GM21717 (cell line): ENCODE measurements around the gene SDCCAG8.
"Not testable (repeated sequence)": the region's sequence is repeated elsewhere in the genome, so short reads cannot be mapped to it uniquely, and the experiment has no call there.

Source experiments
- ATAC-seq: cut with Tn5 transposase; IDR thresholded peaks from one replicate; pipeline ENCODE4 v1.9.1; 2021; ENCODE audit warnings: mild to moderate bottlenecking, moderate library complexity; ENCODE audit not compliant: unreplicated experiment

The SDCCAG8 gene

DNA sequence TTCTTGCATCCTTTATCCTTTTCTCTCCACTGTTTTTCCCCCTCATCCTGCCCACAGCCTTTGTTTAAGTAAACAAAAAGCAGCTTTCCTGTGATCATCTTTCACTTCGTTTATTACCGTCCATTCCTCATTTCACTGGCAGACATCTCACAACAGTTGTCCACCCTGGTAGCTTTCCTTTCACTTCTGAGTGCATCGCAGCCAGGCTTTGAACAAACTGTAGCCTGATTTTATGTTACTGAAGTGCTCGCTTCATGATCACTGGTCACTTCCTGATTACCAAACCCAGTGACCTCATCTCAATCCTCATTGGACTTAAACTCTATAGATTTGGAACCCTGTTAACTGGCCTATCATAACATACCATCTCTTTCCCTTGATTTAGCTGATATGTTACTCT is 67.7 kb downstream of the SDCCAG8 start:
- no peak for ATAC-seq

DNA sequence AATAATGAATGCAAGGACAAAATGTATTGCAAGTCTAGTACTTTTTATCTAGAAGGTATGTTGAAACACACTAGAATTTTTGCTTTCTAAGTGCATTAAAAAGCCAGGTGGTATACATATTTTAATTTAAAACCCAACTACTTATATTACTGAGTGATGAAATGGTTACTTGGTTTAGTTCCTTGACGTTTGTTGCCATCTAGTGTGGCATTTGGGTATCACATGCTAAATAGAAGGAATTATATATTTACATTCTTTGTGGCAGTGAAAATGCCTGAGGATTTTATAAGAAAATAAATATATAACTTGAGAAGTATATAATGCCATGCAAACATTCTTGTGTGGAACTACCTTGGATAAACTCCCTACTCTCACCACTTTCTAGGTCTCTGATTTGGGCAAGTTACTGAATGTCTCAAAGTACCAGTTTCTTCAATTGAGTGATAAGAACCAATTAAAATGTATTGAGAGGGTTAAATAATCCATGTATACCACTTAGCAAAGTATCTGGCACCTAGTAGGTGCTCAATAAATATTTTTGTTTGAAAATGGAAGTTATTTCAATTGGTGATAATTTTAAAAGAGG is 69.6 kb downstream of the SDCCAG8 start:
- no peak for ATAC-seq

DNA sequence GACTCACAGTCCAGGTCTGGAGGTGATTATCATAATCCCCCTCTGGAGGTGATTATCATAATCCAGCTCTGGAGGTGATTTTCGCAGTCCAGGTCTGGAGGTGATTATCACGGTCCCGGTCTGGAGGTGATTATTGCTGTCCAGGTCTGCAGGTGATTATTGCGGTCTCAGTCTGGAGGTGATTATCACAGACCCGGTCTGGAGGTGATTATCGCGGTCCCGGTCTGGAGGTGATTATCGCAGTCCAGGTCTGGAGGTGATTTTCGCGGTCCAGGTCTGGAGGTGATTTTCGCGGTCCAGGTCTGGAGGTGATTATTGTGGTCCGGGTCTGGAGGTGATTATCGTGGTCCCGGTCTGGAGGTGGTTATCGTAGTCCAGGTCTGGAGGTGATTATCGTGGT is 76.6 kb downstream of the SDCCAG8 start:
- no peak for ATAC-seq

DNA sequence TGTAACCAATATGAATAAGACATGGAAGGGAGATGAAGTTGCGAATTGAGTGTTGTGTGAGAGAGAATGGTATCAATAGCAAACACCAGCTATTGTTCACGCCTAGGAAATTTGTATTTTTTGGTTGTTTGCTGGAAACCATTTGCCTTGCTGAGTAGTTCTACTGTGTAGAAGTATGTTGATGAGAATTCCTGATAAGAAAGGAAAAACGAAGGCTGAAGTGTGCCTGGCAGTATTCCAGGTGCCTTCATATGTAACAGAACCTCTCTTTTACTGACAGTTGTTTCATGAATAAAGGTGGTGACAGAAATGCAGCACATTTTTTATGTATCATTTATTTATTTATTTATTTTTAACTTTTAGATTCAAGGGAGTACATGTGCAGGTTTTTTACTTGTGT is 79.5 kb downstream of the SDCCAG8 start:
- no peak for ATAC-seq

DNA sequence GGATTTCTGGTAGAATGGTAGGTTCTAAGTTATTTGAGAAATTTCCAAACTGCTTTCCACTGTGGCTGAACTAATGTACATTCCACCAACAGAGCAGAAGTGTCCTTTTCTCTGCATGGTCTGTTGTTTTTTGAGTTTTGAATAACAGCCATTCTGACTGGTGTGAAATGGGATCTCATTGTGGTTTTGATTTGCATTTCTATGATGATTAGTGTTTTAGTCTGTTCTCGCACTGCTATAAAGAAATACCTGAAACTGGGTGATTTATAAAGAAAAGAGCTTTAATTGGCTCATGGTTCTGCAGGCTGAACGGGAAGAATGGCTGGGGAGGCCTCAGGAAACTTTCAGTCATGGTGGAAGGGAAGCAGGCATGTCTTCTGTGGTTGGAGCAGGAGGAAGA is 80.3 kb downstream of the SDCCAG8 start:
- ATAC-seq, result no peak

DNA sequence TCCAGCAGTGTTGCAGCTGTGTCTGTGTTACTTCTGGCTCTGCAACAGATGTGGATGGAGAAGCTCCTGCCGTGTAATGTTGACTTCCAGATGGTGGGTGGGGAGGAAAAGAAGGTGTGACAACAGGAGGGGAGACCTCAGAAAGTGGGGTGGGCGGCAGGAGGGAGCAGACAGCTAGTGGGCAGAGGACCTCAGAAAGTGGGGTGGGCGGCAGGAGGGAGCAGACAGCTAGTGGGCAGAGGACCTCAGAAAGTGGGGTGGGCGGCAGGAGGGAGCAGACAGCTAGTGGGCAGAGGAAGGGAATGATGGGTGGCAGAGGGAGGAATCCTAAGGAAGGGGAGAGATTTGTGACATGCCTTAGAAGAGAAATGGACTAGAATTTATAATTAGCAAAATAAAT is 83.0 kb downstream of the SDCCAG8 start:
- ATAC-seq, result not testable (repeated sequence)

DNA sequence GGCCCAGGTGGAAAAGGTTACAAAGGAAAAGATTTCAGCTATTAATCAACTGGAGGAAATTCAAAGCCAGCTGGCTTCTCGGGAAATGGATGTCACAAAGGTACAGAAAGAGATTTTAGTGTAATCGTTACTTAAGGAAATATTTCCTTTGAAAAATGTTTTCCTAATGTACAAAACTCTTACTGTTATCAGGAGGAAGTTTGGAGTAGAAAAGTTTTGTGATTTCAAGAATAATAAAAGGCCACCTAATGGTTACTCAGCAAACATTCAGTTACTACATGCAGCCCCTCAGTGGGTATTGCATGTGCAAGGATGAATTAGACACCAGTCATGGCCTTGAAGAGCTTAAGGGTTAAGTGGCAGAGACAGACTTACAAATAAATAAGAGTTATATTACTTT is 85.2 kb downstream of the SDCCAG8 start:
- no peak for ATAC-seq

DNA sequence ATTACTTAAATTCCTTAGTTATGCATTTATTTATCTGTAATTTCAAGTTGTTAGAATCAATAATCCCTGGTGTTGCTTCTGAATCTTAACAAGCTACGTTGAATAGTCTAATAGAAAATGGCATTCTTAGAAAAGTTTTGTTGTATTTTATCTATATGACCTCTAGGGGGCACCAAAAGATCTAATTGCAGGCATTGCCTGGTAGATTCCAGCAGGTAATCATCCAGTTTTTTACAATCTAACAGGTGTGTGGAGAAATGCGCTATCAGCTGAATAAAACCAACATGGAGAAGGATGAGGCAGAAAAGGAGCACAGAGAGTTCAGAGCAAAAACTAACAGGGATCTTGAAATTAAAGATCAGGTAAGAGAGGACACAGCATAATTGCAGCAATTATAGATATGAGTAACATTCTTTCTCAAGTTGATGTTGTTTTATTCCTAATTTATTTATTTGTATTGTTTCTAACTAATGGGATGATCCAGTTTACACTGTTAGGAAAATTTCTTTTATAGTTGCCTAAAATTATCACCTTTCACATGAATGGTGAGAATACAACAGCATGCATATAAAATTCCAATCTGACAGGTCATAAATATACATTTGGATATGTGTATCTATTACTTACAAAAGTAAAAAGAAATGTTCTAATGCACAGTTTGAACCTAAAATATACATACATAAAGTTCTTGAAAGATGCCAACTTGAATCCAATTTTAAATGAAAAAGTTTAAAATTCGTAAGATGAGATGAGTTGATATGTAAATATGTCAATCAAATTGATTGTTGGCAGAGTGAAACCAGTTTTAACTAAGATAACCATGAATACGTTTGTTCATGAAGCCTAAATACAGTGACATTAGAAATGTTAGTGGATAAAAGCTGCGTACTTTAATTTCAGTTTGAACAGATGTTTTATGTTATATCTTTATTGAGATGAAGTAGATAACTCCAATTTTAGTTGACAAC is 88.4 kb downstream of the SDCCAG8 start:
- peak; percentile 51 for ATAC-seq

DNA sequence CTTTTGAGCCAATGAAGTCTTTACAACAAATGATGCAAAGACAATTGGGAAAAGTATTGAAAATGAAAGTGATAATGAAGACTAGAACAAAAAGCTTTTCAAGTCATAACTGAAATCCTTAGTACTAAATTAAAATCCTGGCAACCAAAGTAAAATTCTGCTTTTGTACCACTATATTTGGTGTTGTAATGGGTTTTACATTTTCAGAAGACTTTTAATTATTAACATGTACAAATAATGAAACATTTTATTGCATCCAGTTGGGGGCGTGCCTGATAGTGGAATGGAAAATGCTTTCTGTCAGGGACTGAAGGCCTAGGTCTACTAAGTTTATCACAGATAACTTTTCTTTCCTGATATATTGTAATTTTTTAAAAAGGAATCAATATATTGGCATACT is 89.4 kb downstream of the SDCCAG8 start:
- no peak for ATAC-seq

DNA sequence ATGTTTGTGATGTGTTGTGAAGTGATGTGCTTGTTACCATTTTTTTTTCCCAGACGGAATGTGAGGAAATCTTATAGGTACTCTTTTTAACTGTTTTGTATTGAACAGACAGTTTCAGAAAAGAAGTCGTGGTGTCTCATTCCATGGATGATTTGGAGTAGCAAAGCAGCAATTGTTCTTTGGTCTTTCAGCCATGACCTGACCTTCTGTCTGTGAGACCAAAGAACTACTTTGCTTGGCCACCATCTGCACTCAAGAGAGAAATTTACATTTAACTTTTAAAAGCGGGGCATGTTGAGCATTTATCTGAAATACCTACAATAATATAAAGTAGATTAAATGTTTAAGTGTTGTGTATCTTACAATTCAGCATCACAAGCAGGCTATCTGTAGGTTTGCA is 90.2 kb downstream of the SDCCAG8 start:
- ATAC-seq, result no peak

DNA sequence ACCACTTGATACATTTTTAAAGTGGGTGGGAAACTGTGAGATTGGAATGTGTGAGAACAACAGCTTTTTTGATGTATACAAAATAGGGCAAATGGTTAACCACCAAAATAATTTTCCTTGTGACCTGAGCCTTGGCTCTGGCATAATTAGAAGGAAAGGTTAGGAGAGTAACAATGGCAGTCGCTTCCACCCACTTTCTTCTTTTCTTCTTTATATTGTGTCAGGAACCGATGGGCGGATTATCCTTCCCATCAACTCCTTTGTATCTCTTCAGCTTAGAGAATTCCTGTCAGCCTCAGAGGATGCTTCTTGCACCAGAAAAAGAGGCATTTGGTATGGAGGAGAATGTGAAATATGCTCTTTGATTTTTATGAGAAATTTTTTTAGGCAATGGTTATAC is 90.6 kb downstream of the SDCCAG8 start:
- ATAC-seq, result no peak

DNA sequence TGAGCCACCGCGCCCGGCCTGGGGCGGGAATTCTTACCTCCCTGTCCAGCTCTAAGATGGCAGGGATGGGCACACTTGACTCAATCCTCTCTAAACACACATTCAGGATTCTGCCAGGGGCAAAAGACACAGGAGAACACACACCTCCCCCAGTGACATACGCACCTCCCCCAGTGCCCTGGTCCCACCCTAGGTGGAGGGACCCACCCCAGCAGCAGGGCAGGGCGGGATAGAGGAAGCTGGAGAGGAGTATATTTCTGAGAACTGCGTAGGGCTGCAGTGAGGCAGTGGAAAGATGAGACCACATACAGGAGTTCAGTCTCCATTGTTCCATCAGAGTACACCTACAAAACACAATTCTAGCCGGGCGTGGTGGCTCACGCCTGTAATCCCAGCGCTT is 92.5 kb downstream of the SDCCAG8 start:
- no peak for ATAC-seq

DNA sequence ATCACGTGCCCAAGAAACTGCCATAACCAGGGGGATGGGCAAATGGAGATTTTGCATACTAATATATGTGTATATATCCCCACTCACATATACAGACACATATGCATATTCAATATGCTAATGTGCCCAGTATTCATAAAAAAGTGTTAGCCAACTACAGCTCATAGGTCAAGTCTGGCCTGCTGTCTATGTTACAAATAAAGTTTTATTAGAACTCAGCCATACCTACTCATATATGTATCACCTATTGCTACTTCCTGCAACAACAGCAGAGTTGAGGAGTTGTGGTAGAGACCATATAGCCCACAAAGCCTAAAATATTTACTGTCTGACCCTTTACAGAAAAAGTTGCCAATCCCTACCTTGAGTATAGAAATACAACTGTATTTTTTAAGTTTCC is 93.3 kb downstream of the SDCCAG8 start:
- no peak for ATAC-seq

DNA sequence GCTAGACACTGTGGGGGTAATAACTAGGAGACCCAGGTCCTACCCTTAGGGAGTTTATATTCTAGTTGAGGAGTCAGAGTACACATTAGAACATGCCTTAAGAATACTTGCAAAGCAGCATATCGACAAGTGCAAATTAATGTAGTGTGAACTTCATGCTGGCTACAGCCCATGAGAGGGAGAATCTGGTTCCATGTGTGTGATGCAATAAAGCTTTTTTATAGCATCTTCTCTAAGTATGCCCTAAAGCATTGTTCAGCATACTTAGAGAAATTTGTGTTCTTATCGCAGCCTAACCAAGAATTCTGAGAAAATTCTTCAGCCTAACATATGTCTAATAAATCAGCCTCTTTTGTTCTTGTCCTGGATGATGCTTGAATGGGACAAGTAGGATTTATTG is 95.5 kb downstream of the SDCCAG8 start:
- no peak for ATAC-seq

DNA sequence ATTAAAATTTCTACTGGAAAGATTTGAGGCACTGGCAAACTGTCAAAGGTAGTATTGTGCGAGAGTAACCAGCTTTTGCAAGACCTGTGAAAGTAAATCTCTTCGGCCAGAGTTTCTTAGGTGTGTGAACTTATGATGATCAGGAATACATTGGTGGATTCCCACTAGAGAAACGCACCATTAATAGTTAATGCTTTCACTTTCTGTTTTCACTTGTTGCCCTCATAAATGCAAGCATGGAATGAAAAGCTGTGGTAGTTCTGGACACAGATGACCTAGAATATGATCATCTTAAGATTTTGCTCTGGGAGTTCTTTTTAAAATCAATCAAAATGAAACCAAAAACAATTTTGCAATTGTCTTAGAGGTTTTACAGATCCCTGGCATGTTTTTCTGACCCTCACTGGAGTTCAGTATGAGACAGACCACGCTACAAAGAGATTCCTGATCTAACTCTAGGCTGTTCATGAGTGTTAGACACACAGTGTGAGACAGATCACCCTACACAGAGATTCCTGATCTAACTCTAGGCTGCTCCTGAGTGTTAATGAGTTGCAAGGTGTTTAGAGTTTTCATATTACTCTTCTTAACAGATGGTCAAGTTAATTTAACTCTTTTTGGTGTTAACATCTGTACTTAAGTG is 98.8 kb downstream of the SDCCAG8 start:
- peak; percentile 61 for ATAC-seq

DNA sequence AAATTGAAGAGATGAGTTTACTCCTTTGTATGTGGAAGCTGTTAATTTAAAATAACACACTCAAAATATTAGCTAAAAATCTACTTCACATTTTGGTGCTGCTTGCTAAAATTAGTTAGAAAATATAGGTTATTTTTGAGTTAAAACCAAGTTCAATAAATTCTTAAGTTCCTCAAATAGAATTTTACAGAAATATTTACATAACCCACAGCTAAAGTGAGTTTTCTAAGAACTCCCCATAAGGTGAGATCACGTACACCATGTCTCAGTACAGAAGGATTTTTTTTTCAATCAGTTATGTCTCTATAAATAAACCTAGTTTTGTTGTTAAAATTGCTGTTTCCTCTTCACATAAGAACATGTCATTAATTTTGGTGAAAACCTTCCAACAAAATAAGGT is 108.0 kb downstream of the SDCCAG8 start:
- no peak for ATAC-seq

DNA sequence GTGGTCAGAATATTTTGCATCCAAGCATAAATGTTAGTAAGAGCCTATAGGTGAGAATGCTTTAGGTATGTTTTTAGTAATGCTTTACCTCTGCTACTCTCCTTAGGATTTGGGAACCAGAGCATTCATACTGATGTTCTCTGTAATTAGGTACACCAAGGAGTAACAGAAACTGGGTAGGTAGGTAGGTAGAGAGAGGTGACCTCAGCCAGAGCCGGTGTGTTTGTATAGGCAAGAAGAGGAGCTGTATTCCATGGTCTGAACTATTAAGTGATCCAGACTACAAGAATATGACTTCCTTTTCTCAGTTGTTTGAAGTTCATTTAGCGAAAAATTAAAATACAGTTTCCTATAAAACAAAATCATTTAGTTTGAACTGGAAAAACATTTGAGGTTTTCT is 108.5 kb downstream of the SDCCAG8 start:
- ATAC-seq, result no peak

DNA sequence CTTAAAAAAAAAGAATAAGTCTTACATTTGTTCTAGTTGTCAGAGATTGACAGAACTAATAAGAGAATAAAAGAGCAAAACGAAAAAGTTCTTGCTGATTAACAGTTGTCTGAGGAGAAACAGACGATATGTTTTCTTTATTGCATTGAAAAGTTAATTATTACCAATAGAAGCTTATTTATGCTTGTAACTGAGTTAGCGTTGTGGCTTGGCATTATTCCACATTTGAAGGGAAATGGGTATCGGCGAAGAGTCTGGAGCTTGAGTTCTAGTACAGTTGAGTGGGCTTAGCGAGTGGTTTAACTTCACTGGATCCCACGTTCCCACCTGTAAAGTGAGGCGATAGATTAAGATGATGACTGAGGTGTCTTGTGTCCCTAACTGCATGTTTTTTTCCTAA is 109.0 kb downstream of the SDCCAG8 start:
- no peak for ATAC-seq

DNA sequence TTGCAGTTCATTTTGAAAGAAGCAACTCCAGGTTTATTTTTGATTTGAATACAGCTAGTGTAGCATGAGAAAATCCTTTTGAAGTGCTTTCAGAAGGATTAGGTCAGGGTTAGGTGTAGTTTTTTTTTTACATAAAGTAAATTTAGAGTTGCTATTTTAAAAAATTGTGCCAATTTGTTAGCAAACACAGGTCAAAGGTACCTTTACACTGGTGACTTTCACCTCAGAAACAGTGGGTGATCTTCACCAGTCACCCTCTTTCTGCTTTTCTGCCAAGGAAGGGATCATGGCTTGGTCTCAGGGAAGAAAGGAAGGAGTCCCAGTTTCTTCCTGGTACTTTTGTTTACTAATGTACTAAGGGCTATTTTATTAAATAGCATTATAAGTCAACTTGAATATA is 111.5 kb downstream of the SDCCAG8 start:
- ATAC-seq, result no peak

DNA sequence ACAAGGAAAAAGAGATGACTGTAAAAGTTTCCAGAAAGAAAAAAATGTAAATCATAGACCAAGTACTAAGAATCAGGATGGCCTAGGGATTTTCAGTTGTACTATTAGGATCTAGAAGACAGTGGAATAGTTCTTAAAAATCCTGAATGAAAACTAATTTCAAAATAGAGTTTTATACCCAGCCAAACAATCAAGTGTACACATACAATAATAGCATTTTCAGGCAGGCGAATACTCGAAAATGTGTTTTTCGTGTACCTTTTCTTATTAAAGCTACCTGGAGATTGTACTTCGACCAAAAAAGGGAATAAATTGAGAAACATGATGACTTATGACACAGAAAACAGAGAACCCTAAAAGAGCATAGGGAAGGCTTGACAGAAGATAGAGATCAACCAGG is 118.6 kb downstream of the SDCCAG8 start:
- ATAC-seq, result no peak

DNA sequence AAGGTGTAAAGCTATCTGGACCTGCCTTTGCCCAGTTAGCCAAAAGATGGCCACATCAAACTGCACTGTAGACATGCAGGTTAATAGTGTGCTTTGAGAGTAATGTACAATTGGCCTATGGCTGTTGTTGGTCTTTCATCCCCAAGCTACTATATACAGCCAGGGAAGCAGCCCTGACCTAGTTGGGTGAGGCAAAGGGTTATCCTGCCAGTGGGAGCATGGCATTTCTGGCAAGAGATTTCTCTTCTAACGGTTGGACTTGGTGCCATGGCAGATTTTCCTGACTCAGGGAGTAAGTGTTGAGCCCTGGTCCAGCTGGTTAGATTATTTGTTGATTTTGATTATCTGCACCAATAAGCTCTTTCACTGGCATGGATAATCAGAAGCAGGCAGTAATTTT is 119.8 kb downstream of the SDCCAG8 start:
- no peak for ATAC-seq

DNA sequence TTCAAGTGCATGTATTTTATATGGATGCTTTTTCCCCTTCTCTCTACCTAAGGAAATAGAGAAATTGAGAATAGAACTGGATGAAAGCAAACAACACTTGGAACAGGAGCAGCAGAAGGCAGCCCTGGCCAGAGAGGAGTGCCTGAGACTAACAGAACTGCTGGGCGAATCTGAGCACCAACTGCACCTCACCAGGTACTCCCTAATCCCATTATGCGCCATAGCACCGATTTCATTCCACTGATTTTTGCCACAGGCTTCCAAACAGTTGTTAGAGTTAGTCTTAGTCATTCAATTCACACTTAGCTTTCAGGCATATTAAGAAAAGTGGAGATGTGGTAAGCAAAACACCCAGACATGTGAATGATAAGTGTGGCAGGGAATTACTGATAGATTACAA is 122.8 kb downstream of the SDCCAG8 start:
- ATAC-seq, result no peak
